Activated CD8-positive, alpha-beta T cell treated with anti-CD3 and anti-CD28 coated beads for 36 hours (primary cell): ENCODE measurements around the gene HMCN1. TPM values are rescaled to one million over a fixed set of nuclear protein-coding genes. Genes with fewer than 3 reads are reported as not detected.

Experiments used
- ATAC-seq: fragments of 200-7000 bp; cut with Tn5 transposase; one replicate; pipeline ENCODE4 v1.10.0; 2021; ENCODE audit warnings: mild to moderate bottlenecking, moderate library complexity
- CTCF ChIA-PET: fragments of 350-600 bp; sonication (Branson Sonifier 250); formaldehyde crosslinking; loops from one replicate; lab custom pipeline; 2021; ENCODE audit warnings: antibody characterized with exemption; lab: Charles Lee
- POLR2A ChIA-PET: fragments of 350-600 bp; sonication (Branson Sonifier 250); formaldehyde crosslinking; loops from one replicate; lab custom pipeline; 2021; ENCODE audit warnings: antibody characterized with exemption; lab: Charles Lee
- DNase-seq: peaks from one replicate; pipeline ENCODE4 v3.0.0-alpha.2; 2020
- H3K27ac Mint-ChIP-seq: one replicate; pipeline ENCODE4 v1.8.0; 2021; ENCODE audit warnings: mild to moderate bottlenecking, mixed read lengths
- H3K27me3 Mint-ChIP-seq: one replicate; pipeline ENCODE4 v1.8.0; 2021; ENCODE audit warnings: mixed read lengths
- H3K36me3 Mint-ChIP-seq: one replicate; pipeline ENCODE4 v1.8.0; 2021; ENCODE audit warnings: low read depth, mixed read lengths
- H3K4me1 Mint-ChIP-seq: one replicate; pipeline ENCODE4 v1.8.0; 2021; ENCODE audit warnings: low read depth, mixed read lengths
- H3K4me3 Mint-ChIP-seq: one replicate; pipeline ENCODE4 v1.8.0; 2021; ENCODE audit warnings: mild to moderate bottlenecking, moderate library complexity, mixed read lengths
- H3K9me3 Mint-ChIP-seq: one replicate; pipeline ENCODE4 v1.8.0; 2021; ENCODE audit warnings: mixed read lengths
- CTCF ChIP-seq: fragments of 200-600 bp; IDR thresholded peaks from one replicate; pipeline ENCODE4 v1.8.0; 2022; ENCODE audit warnings: antibody characterized with exemption, mild to moderate bottlenecking
- intact Hi-C: fragments of 100-400 bp; cut with micrococcal nuclease; formaldehyde crosslinking; loops from one replicate; pipeline ENCODE4 v1.10.0; 2022
- total RNA-seq, 2 experiments: library from RNA; stranded (reverse); gene quantifications; one replicate each; pipeline ENCODE4 v1.2.3, GENCODE V29; 2021

Gene HMCN1
- total RNA-seq, 2 experiments from 2014 or later, result not detected

GRCh38 chr1:186167096-186167668, 433.0 kb downstream of the HMCN1 start:
- intact Hi-C loops, result no loop called here
- no peak for TF ChIP-seq CTCF
- H3K9me3 Mint-ChIP-seq, result peaks cover 2% of the 10 kb centered on the region
- peaks cover 7% of the 10 kb centered on the region for H3K27me3 Mint-ChIP-seq
- ChIA-PET POLR2A (no interaction called here), CTCF (no interaction called here)
- no peaks in the 10 kb centered on the region for H3K36me3 Mint-ChIP-seq
- no peak for DNase-seq
- no peak for ATAC-seq
- no peaks in the 10 kb centered on the region for H3K4me1 Mint-ChIP-seq
- no peak overlapping the region for H3K4me3 Mint-ChIP-seq
- H3K27ac Mint-ChIP-seq, result no peak overlapping the region

GRCh38 chr1:186175588-186175987, 441.4 kb downstream of the HMCN1 start:
- Mint-ChIP-seq H3K4me1 (no peaks in the 10 kb centered on the region), H3K4me3 (no peak overlapping the region), H3K9me3 (no peaks in the 10 kb centered on the region), H3K27me3 (peaks cover 9% of the 10 kb centered on the region), H3K36me3 (no peaks in the 10 kb centered on the region), H3K27ac (no peak overlapping the region)
- ATAC-seq (no peak), DNase-seq (no peak)
- no peak for TF ChIP-seq CTCF
- ChIA-PET POLR2A (no interaction called here), CTCF (no interaction called here)
- intact Hi-C loops, result no loop called here

- Mint-ChIP-seq H3K9me3 (no peaks in the 10 kb centered on the region), H3K4me1 (peaks cover 2% of the 10 kb centered on the region), H3K4me3 (no peak overlapping the region), H3K36me3 (no peaks in the 10 kb centered on the region), H3K27me3 (peaks cover 8% of the 10 kb centered on the region), H3K27ac (no peak overlapping the region)
- intact Hi-C loops, result no loop called here
- ATAC-seq (no peak), DNase-seq (no peak)
- ChIA-PET CTCF (interaction anchor here (0.7 kb wide), 1 partner anchor 9 kb away, joined by 3 read pairs; no protein-coding TSS in a partner anchor), POLR2A (no interaction called here)
- TF ChIP-seq CTCF, result no peak
These were observed 444.3 kb downstream of the HMCN1 start for GRCh38 chr1:186178426-186179043.

GRCh38 chr1:186179231-186179630, 445.0 kb downstream of the HMCN1 start:
- ChIA-PET CTCF (no interaction called here), POLR2A (no interaction called here)
- H3K36me3 Mint-ChIP-seq, result no peaks in the 10 kb centered on the region
- no peak overlapping the region for H3K4me3 Mint-ChIP-seq
- peaks cover 6% of the 10 kb centered on the region for H3K27me3 Mint-ChIP-seq
- H3K4me1 Mint-ChIP-seq, result peaks cover 8% of the 10 kb centered on the region
- DNase-seq (no peak), ATAC-seq (no peak)
- H3K9me3 Mint-ChIP-seq, result no peaks in the 10 kb centered on the region
- TF ChIP-seq CTCF, result no peak
- intact Hi-C loops, result no loop called here
- no peak overlapping the region for H3K27ac Mint-ChIP-seq

- ATAC-seq, result peak; percentile 65
- intact Hi-C loops, result no loop called here
- Mint-ChIP-seq H3K36me3 (no peaks in the 10 kb centered on the region), H3K4me1 (peaks cover 15% of the 10 kb centered on the region), H3K27ac (no peak overlapping the region), H3K27me3 (peaks cover 5% of the 10 kb centered on the region), H3K4me3 (no peak overlapping the region), H3K9me3 (no peaks in the 10 kb centered on the region)
- ChIA-PET POLR2A (no interaction called here), CTCF (interaction anchor here (1.0 kb wide), 1 partner anchor 28 kb away, joined by 3 read pairs; no protein-coding TSS in a partner anchor)
- DNase-seq, result peak; percentile 43
- no peak for TF ChIP-seq CTCF
These were observed 449.0 kb downstream of the HMCN1 start for GRCh38 chr1:186183219-186183618.
